GM23338 (cell line): ENCODE measurements around the gene RMND5A. TPM values are rescaled to one million over a fixed set of nuclear protein-coding genes. Genes with fewer than 3 reads are reported as not detected.

ENCODE experiments used
- ATAC-seq: fragments of 200-7000 bp; cut with Tn5 transposase; 3 replicates; pipeline ENCODE4 v1.9.1; 2020
- DNase-seq: peaks from one replicate; pipeline ENCODE4 v3.0.0-alpha.2; 2015; ENCODE audit warnings: low spot score
- H2AFZ ChIP-seq: fragments of 200-600 bp; sonication (generic); 2 replicates; pipeline ENCODE4 v1.8.0; 2016; ENCODE audit warnings: antibody characterized with exemption, mild to moderate bottlenecking, moderate library complexity
- H3F3A ChIP-seq: fragments of 200-600 bp; sonication (generic); replicated peaks from 2 replicates; pipeline ENCODE4 v1.8.0; 2017; ENCODE audit warnings: antibody characterized with exemption, mixed run types, low read depth
- H3K27ac ChIP-seq: fragments of 200-600 bp; sonication (generic); 2 replicates; pipeline ENCODE4 v1.6.1; 2016; ENCODE audit warnings: low read depth
- H3K27me3 ChIP-seq: fragments of 200-600 bp; sonication (generic); 2 replicates; pipeline ENCODE4 v1.8.0; 2016; ENCODE audit warnings: mild to moderate bottlenecking, mixed run types, moderate library complexity; ENCODE audit not compliant: insufficient read depth
- H3K36me3 ChIP-seq: fragments of 200-600 bp; sonication (generic); 2 replicates; pipeline ENCODE4 v1.8.0; 2016; ENCODE audit warnings: mild to moderate bottlenecking; ENCODE audit not compliant: insufficient read depth
- H3K4me1 ChIP-seq: fragments of 200-600 bp; sonication (generic); 2 replicates; pipeline ENCODE4 v1.8.0; 2016; ENCODE audit warnings: mild to moderate bottlenecking, moderate library complexity; ENCODE audit not compliant: insufficient read depth
- H3K4me2 ChIP-seq: fragments of 200-600 bp; sonication (generic); 2 replicates; pipeline ENCODE4 v1.7.1; 2017; ENCODE audit warnings: mixed run types
- H3K4me3 ChIP-seq: fragments of 200-600 bp; sonication (generic); 2 replicates; pipeline ENCODE4 v1.6.1; 2016; ENCODE audit warnings: mixed run types
- H3K79me2 ChIP-seq: fragments of 200-600 bp; sonication (generic); replicated peaks from 2 replicates; pipeline ENCODE4 v1.8.0; 2017; ENCODE audit warnings: mild to moderate bottlenecking; ENCODE audit not compliant: insufficient read depth
- H3K9me2 ChIP-seq: fragments of 200-600 bp; sonication (generic); 2 replicates; pipeline ENCODE4 v1.8.0; 2017; ENCODE audit not compliant: insufficient read depth
- H4K20me1 ChIP-seq: fragments of 200-600 bp; sonication (generic); replicated peaks from 2 replicates; pipeline ENCODE4 v1.8.0; 2017; ENCODE audit warnings: mild to moderate bottlenecking; ENCODE audit not compliant: insufficient read depth
- H3K27ac Mint-ChIP-seq: 2 replicates; pipeline ENCODE4 v1.8.0; 2020; ENCODE audit warnings: inconsistent platforms, mild to moderate bottlenecking, moderate library complexity, mixed read lengths
- H3K27me3 Mint-ChIP-seq: 3 replicates; pipeline ENCODE4 v1.8.0; 2022; ENCODE audit warnings: low read depth, mild to moderate bottlenecking, moderate library complexity, mixed read lengths, inconsistent platforms; ENCODE audit not compliant: insufficient read depth, poor library complexity
- H3K36me3 Mint-ChIP-seq: 3 replicates; pipeline ENCODE4 v1.8.0; 2021; ENCODE audit warnings: low read depth, mild to moderate bottlenecking, inconsistent platforms, moderate library complexity, mixed read lengths
- H3K4me1 Mint-ChIP-seq: 3 replicates; pipeline ENCODE4 v1.8.0; 2020; ENCODE audit warnings: mild to moderate bottlenecking, inconsistent platforms, mixed read lengths
- H3K4me3 Mint-ChIP-seq: 3 replicates; pipeline ENCODE4 v1.8.0; 2021; ENCODE audit warnings: moderate library complexity, mild to moderate bottlenecking, inconsistent platforms, mixed read lengths
- H3K9me3 Mint-ChIP-seq: 3 replicates; pipeline ENCODE4 v1.8.0; 2020; ENCODE audit warnings: moderate library complexity, mild to moderate bottlenecking, inconsistent platforms, mixed read lengths
- CREB1 ChIP-seq: fragments of 250-450 bp; sonication (Bioruptor Pico); IDR thresholded peaks from 2 replicates; pipeline ENCODE4 v1.5.0; 2020; ENCODE audit warnings: low read depth, mild to moderate bottlenecking, moderate library complexity
- EZH2 ChIP-seq: fragments of 200-600 bp; sonication (generic); IDR thresholded peaks from one replicate; pipeline ENCODE4 v1.8.0; 2017; ENCODE audit warnings: antibody characterized with exemption, mild to moderate bottlenecking, low read depth; ENCODE audit not compliant: unreplicated experiment
- EZH2phosphoT487 ChIP-seq: fragments of 200-600 bp; sonication (generic); IDR thresholded peaks from one replicate; pipeline ENCODE4 v1.8.1; 2018; ENCODE audit warnings: antibody characterized with exemption; ENCODE audit not compliant: unreplicated experiment
- JUNB ChIP-seq: IDR thresholded peaks from one replicate; pipeline ENCODE4 v1.6.1; 2016; ENCODE audit warnings: antibody characterized with exemption; ENCODE audit not compliant: unreplicated experiment
- NANOG ChIP-seq: IDR thresholded peaks from 2 replicates; pipeline ENCODE4 v1.6.1; 2016; ENCODE audit warnings: antibody characterized with exemption, borderline replicate concordance
- POLR2AphosphoS5 ChIP-seq: IDR thresholded peaks from 2 replicates; pipeline ENCODE4 v1.6.1; 2016; ENCODE audit warnings: antibody characterized with exemption, low read depth
- STAT1 ChIP-seq: IDR thresholded peaks from one replicate; pipeline ENCODE4 v1.6.1; 2016; ENCODE audit warnings: antibody characterized with exemption; ENCODE audit not compliant: unreplicated experiment
- ZNF114 ChIP-seq: fragments of 250-450 bp; sonication (Bioruptor Pico); IDR thresholded peaks from 2 replicates; pipeline ENCODE4 v1.5.0; 2020; ENCODE audit warnings: mild to moderate bottlenecking, moderate library complexity
- ZNF331 ChIP-seq: fragments of 250-450 bp; sonication (Bioruptor Pico); IDR thresholded peaks from 2 replicates; pipeline ENCODE4 v1.5.0; 2020; ENCODE audit warnings: low read depth, mild to moderate bottlenecking, moderate library complexity
- polyA plus RNA-seq: library from polyadenylated mRNA; unstranded; fragments of >200 nt; fragmentation: Nextera tagmentation; extraction: Ambion mirVana; gene quantifications from 2 replicates; pipeline ENCODE4 v1.2.1, GENCODE V29; 2016
- total RNA-seq: library from RNA; depleted of rRNA; stranded (reverse); fragments of >200 nt; shearing (Covaris generic); gene quantifications from 2 replicates; pipeline ENCODE4 v1.2.3, GENCODE V29; 2014
- TF ChIP-seq, protein P1 (sequence below), 2 experiments: fragments of 200-600 bp in 1 of 2; sonication (generic) in 1 of 2; conservative IDR thresholded peaks; 2 replicates each; pipeline versions ENCODE4 v1.5.1 to v1.6.1; 2016 to 2017; ENCODE audit warnings: antibody characterized with exemption in 2 of 2, low read depth in 2 of 2, mild to moderate bottlenecking in 2 of 2, moderate library complexity in 1 of 2
- TF ChIP-seq, protein P2 (sequence below): IDR thresholded peaks from one replicate; pipeline ENCODE4 v1.6.1; 2018; ENCODE audit warnings: antibody characterized with exemption; ENCODE audit not compliant: unreplicated experiment
- TF ChIP-seq, protein P3 (sequence below): fragments of 250-450 bp; sonication (Bioruptor Pico); IDR thresholded peaks from 2 replicates; pipeline ENCODE4 v1.5.0; 2020; ENCODE audit warnings: mild to moderate bottlenecking, moderate library complexity
- TF ChIP-seq, protein P4 (sequence below): IDR thresholded peaks from 2 replicates; pipeline ENCODE4 v1.6.1; 2016; ENCODE audit warnings: antibody characterized with exemption

RMND5A gene
- total and polyA plus RNA-seq, 2 experiments from 2014 or later = 24.0 to 87.9 TPM

DNA sequence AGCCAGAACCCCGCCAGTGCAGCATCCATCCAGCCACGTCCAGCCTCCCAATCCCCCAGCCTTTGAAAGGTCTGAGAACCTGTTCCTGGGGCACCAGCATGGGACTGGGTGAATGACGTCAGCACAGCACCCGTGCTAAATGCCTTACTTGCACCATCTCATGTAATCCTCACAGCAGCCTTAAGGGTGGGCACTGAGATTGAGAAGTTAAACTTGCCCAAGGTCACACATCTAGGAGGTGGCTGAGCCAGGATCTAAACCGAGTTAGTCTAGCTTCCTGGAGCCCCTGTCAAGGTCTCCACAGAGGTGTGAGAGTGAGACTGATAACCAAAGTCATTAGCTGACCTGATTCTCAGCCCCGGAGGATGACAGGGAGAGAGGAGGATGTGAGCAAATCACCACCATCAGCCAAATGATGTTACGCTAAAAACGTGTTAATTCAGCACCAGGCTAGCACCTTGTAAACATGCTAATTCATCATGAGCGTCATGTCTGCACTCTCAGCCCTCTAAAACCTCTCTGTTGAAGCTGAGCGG, 66.0 kb downstream of the RMND5A start:
- no peak for ATAC-seq
- no peaks in the 10 kb centered on the region for H3K4me1 ChIP-seq
- peaks cover 44% of the 10 kb centered on the region for H3K27me3 ChIP-seq
- Mint-ChIP-seq H3K9me3 (peaks cover 11% of the 10 kb centered on the region; the same call in 2 of the 3 replicates), H3K4me3 (no peak overlapping the region), H3K27ac (no peak overlapping the region), H3K27me3 (peaks cover 40% of the 10 kb centered on the region), H3K4me1 (peaks cover 11% of the 10 kb centered on the region), H3K36me3 (peaks cover 5% of the 10 kb centered on the region; the same call in 1 of the 3 replicates)
- H3K36me3 ChIP-seq = no peaks in the 10 kb centered on the region
- no peaks in the 10 kb centered on the region for H4K20me1 ChIP-seq
- H3K79me2 ChIP-seq = no peaks in the 10 kb centered on the region
- H2AFZ ChIP-seq = no peak overlapping the region
- no peaks in the 10 kb centered on the region for H3F3A ChIP-seq
- no peak overlapping the region for H3K4me2 ChIP-seq
- no peak for DNase-seq
- H3K4me3 ChIP-seq = no peak overlapping the region
- H3K9me2 ChIP-seq = no peaks in the 10 kb centered on the region
- TF ChIP-seq NANOG = no peak
- TF ChIP-seq, protein P1, sequence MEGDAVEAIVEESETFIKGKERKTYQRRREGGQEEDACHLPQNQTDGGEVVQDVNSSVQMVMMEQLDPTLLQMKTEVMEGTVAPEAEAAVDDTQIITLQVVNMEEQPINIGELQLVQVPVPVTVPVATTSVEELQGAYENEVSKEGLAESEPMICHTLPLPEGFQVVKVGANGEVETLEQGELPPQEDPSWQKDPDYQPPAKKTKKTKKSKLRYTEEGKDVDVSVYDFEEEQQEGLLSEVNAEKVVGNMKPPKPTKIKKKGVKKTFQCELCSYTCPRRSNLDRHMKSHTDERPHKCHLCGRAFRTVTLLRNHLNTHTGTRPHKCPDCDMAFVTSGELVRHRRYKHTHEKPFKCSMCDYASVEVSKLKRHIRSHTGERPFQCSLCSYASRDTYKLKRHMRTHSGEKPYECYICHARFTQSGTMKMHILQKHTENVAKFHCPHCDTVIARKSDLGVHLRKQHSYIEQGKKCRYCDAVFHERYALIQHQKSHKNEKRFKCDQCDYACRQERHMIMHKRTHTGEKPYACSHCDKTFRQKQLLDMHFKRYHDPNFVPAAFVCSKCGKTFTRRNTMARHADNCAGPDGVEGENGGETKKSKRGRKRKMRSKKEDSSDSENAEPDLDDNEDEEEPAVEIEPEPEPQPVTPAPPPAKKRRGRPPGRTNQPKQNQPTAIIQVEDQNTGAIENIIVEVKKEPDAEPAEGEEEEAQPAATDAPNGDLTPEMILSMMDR (conservative IDR thresholded peaks at IDR 0.05; ENCODE audit: low read depth in 2 of 2) = no peak
- TF ChIP-seq ZNF114 (CRISPR knock-in tag) = no peak
- TF ChIP-seq, protein P2, sequence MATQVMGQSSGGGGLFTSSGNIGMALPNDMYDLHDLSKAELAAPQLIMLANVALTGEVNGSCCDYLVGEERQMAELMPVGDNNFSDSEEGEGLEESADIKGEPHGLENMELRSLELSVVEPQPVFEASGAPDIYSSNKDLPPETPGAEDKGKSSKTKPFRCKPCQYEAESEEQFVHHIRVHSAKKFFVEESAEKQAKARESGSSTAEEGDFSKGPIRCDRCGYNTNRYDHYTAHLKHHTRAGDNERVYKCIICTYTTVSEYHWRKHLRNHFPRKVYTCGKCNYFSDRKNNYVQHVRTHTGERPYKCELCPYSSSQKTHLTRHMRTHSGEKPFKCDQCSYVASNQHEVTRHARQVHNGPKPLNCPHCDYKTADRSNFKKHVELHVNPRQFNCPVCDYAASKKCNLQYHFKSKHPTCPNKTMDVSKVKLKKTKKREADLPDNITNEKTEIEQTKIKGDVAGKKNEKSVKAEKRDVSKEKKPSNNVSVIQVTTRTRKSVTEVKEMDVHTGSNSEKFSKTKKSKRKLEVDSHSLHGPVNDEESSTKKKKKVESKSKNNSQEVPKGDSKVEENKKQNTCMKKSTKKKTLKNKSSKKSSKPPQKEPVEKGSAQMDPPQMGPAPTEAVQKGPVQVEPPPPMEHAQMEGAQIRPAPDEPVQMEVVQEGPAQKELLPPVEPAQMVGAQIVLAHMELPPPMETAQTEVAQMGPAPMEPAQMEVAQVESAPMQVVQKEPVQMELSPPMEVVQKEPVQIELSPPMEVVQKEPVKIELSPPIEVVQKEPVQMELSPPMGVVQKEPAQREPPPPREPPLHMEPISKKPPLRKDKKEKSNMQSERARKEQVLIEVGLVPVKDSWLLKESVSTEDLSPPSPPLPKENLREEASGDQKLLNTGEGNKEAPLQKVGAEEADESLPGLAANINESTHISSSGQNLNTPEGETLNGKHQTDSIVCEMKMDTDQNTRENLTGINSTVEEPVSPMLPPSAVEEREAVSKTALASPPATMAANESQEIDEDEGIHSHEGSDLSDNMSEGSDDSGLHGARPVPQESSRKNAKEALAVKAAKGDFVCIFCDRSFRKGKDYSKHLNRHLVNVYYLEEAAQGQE = no peak
- no peak for TF ChIP-seq EZH2phosphoT487
- TF ChIP-seq, protein P3, sequence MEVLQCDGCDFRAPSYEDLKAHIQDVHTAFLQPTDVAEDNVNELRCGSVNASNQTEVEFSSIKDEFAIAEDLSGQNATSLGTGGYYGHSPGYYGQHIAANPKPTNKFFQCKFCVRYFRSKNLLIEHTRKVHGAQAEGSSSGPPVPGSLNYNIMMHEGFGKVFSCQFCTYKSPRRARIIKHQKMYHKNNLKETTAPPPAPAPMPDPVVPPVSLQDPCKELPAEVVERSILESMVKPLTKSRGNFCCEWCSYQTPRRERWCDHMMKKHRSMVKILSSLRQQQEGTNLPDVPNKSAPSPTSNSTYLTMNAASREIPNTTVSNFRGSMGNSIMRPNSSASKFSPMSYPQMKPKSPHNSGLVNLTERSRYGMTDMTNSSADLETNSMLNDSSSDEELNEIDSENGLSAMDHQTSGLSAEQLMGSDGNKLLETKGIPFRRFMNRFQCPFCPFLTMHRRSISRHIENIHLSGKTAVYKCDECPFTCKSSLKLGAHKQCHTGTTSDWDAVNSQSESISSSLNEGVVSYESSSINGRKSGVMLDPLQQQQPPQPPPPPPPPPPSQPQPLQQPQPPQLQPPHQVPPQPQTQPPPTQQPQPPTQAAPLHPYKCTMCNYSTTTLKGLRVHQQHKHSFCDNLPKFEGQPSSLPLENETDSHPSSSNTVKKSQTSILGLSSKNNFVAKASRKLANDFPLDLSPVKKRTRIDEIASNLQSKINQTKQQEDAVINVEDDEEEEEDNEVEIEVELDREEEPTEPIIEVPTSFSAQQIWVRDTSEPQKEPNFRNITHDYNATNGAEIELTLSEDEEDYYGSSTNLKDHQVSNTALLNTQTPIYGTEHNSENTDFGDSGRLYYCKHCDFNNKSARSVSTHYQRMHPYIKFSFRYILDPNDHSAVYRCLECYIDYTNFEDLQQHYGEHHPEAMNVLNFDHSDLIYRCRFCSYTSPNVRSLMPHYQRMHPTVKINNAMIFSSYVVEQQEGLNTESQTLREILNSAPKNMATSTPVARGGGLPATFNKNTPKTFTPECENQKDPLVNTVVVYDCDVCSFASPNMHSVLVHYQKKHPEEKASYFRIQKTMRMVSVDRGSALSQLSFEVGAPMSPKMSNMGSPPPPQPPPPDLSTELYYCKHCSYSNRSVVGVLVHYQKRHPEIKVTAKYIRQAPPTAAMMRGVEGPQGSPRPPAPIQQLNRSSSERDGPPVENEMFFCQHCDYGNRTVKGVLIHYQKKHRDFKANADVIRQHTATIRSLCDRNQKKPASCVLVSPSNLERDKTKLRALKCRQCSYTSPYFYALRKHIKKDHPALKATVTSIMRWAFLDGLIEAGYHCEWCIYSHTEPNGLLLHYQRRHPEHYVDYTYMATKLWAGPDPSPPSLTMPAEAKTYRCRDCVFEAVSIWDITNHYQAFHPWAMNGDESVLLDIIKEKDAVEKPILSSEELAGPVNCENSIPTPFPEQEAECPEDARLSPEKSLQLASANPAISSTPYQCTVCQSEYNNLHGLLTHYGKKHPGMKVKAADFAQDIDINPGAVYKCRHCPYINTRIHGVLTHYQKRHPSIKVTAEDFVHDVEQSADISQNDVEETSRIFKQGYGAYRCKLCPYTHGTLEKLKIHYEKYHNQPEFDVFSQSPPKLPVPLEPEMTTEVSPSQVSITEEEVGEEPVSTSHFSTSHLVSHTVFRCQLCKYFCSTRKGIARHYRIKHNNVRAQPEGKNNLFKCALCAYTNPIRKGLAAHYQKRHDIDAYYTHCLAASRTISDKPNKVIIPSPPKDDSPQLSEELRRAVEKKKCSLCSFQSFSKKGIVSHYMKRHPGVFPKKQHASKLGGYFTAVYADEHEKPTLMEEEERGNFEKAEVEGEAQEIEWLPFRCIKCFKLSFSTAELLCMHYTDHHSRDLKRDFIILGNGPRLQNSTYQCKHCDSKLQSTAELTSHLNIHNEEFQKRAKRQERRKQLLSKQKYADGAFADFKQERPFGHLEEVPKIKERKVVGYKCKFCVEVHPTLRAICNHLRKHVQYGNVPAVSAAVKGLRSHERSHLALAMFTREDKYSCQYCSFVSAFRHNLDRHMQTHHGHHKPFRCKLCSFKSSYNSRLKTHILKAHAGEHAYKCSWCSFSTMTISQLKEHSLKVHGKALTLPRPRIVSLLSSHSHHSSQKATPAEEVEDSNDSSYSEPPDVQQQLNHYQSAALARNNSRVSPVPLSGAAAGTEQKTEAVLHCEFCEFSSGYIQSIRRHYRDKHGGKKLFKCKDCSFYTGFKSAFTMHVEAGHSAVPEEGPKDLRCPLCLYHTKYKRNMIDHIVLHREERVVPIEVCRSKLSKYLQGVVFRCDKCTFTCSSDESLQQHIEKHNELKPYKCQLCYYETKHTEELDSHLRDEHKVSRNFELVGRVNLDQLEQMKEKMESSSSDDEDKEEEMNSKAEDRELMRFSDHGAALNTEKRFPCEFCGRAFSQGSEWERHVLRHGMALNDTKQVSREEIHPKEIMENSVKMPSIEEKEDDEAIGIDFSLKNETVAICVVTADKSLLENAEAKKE (CRISPR knock-in tag) = no peak
- TF ChIP-seq JUNB = no peak
- no peak for TF ChIP-seq EZH2
- TF ChIP-seq, protein P4, sequence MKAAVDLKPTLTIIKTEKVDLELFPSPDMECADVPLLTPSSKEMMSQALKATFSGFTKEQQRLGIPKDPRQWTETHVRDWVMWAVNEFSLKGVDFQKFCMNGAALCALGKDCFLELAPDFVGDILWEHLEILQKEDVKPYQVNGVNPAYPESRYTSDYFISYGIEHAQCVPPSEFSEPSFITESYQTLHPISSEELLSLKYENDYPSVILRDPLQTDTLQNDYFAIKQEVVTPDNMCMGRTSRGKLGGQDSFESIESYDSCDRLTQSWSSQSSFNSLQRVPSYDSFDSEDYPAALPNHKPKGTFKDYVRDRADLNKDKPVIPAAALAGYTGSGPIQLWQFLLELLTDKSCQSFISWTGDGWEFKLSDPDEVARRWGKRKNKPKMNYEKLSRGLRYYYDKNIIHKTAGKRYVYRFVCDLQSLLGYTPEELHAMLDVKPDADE = no peak
- no peak for TF ChIP-seq ZNF331 (CRISPR knock-in tag)
- TF ChIP-seq STAT1 = no peak
- TF ChIP-seq CREB1 (CRISPR knock-in tag) = no peak
- TF ChIP-seq POLR2AphosphoS5 = no peak
- H3K27ac ChIP-seq = no peak overlapping the region
